GM21825 (cell line): Measurements from ENCODE around the gene NEMF.
"Not testable (repeated sequence)": the region's sequence is repeated elsewhere in the genome, so short reads cannot be mapped to it uniquely, and the experiment has no call there.

Experiments
- ATAC-seq: cut with Tn5 transposase; IDR thresholded peaks from one replicate; pipeline ENCODE4 v1.9.1; 2021; ENCODE audit warnings: mild to moderate bottlenecking, moderate library complexity; ENCODE audit not compliant: unreplicated experiment

NEMF gene

DNA sequence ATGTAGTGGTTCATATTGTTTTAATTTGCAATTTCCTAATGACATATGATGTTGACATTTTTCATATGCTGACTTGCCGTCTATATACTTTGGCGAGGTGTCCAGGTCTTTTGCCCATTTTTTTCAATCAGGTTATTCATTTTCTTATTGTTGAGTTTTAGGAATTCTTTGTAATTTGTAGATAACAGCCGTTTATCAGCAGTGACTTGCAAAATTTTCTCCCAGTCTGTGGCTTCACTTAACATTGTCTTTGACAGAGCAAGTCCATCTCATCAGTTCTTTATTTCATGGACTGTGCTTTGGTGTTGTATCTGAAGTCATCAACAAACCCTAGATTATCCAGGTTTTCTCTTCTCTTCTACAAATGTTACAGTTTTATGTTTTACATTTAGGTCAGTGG is 97.2 kb downstream of the NEMF start:
- ATAC-seq, result no peak

DNA sequence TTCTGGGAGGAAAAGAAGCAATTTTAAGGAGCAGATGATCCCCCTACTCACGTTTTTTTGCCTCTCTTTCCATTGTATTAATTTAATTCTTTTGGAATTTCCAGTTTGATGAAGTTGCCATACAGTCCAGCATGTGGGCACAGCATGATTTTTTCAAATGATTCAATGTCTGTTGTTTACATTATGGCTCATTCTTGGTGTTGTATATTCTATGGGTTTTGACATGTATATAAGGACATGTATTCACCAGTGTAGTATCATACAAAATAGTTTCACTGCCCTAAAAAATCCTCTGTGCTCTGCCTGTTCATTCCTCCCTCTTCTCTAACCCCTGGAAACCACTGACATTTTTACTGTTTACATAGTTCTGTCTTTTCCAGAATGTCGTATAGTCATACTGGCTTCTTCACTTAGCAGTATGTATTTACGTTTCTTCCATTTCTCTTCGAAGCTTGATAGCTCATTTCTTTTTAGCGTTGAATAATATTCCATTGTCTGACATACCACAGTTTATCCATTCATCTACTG is 98.0 kb downstream of the NEMF start:
- ATAC-seq, result no peak

DNA sequence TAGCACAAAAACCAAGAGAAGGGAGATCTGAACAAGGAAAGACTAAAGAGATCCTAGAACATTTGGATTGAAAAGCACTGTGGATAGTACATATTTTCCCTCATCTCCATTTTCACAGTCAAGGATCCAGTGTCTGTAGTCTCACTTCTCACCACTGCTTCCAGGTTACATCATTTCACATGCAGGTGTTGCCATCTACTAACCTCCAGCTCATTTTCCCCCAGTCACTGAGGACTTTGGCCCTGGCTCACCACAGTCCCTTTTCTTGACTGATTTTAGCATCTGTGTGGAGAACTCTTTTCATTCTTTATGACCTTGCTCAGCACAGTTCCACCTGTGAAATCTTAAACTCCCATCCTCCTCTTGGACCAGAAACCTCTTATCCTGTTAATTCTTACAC is 106.1 kb downstream of the NEMF start:
- not testable (repeated sequence) for ATAC-seq

DNA sequence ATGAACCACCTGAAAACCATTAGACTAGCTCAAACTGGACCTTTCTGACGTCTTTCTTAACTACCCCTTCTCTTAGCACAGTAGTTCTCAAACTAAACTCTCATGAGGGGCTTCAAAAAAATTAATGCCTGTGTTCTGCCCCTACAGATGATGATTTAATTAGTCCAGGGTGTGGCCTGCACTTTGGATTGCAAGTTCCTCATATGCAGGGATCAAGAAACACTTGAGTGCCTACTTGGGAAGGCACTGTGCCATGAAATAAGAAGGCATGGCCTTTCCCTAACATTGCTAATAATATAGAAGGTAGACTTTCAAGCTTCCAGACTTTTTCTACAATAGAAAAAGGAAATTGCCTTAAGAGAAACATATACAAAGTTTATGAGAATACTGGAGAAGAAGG is 107.4 kb downstream of the NEMF start:
- ATAC-seq, result no peak

DNA sequence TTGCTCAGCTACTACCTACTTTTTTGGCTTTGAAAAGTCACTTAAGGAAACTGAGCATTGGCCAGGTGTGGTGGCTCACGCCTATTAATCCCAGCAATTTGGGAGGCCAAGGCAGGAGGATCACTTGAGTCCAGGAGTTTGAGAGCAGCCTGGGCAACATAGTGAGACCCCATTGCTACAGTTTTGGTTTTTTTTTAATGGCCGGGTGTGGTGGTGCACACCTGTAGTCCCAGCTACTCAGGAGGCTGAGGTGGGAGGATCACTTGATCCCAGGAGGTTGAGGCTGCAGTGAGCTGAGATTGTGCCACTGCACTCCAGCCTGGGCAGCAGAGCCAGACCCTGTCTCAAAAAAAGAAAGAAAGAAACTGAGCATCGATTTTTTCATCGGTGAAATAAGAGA is 116.9 kb downstream of the NEMF start:
- not testable (repeated sequence) for ATAC-seq

DNA sequence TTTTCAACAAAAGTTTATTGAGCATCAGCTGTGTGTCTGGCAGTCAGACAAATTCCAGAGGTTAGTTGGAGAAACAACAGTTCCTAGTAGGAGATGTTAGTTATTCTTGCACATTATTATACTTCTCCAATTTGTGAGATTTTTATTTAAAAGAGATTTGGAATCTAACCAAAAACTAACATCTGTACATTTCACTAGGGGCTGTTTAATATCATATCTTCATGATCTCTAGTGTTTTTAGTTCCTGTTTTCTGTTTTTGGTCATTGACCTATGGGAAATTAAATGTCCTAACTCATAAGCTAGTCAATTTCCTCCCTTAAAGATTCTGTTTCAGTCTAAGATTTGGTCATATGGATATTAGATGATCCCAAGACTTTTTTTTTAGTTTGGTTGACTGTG is 118.8 kb downstream of the NEMF start:
- no peak for ATAC-seq

DNA sequence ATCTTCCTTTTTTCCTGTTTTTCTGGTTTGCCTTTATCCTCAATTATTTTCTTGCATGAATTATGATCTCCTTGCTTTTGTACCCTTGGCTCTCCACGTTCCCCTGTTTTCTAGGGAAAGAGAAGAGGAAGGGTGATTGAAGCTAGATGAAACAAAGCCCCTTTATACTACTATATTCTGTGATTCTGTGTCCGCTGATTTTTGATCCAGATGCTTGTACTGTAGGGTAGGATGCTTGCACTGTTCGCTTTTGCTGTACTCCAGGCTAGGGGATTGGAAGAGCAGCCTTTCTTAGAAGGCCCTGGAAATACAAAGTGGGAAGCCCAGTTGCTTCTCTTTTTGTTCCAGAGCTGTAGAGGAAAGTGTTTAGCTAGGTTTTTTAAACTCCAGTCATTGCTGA is 119.7 kb downstream of the NEMF start:
- ATAC-seq, result no peak
